ENCODE measurements around the gene ITM2A. TPM values are rescaled to one million over a fixed set of nuclear protein-coding genes. Genes with fewer than 3 reads are reported as not detected.

ITM2A gene
- polyA plus RNA-seq, 1 donor (not counting 4 experiments of a cell fraction or from before 2014, with no cell fraction given), result 64.4 TPM

- Histone ChIP-seq H3K36me3 (ENCODE audit: control insufficient read depth in 2 of 2, extremely low read depth in 1 of 2, insufficient read depth in 2 of 2, low read length in 2 of 2) (no peaks in the 10 kb centered on the region), H3K4me2 (ENCODE audit: control insufficient read depth, extremely low read depth, insufficient read depth, low read depth, low read length) (peak overlapping the region; percentile 71), H3K9me1 (ENCODE audit: control insufficient read depth, extremely low read depth, insufficient read depth, low read length) (no peaks in the 10 kb centered on the region), H3K27ac (ENCODE audit: control insufficient read depth, insufficient read depth, low read length) (no peak overlapping the region), H3K79me2 (ENCODE audit: control insufficient read depth, insufficient read depth, low read length) (no peaks in the 10 kb centered on the region), H2AFZ (ENCODE audit: control insufficient read depth, low read length) (peak overlapping the region; percentile 81), H3K9me3 (ENCODE audit: control insufficient read depth, low read depth, low read length) (no peaks in the 10 kb centered on the region), H3K4me3 (ENCODE audit: control insufficient read depth in 2 of 3, extremely low read depth in 1 of 3, insufficient read depth in 2 of 3, low read depth in 1 of 3, low read length in 3 of 3) (peak overlapping the region; percentile 28 to 67 (median 64)), H3K27me3 (ENCODE audit: control insufficient read depth, extremely low read depth, insufficient read depth, low read length) (no peaks in the 10 kb centered on the region), H3K4me1 (ENCODE audit: control insufficient read depth, extremely low read depth, insufficient read depth, low read length) (peaks cover 11% of the 10 kb centered on the region), H3K9ac (ENCODE audit: control insufficient read depth, extremely low read depth, insufficient read depth, low read length) (peak overlapping the region; percentile 44), H4K20me1 (ENCODE audit: control insufficient read depth, extremely low read depth, insufficient read depth, low read length) (no peaks in the 10 kb centered on the region)
- DNase-seq (ENCODE audit: low read depth, low spot score) (no peak), FAIRE-seq (no peak)
- dilution Hi-C loops (cut with MboI; ENCODE audit: extremely low pct_ligation_motif_present, low sequenced_read_pairs), result no loop called here
- TF ChIP-seq EZH2 (IDR thresholded peaks at IDR 0.05; ENCODE audit: low read length), result no peak
- TF ChIP-seq CTCF (optimal IDR thresholded peaks at IDR 0.05 in 1 of 3, IDR thresholded peaks at IDR 0.05 in 1 of 3, conservative IDR thresholded peaks at IDR 0.05 in 1 of 3; ENCODE audit: extremely low read depth in 1 of 3, insufficient read depth in 2 of 3, low read length in 3 of 3), result no peak
Measured at GRCh38 chrX:79366556-79366872, 620 bp downstream of the ITM2A start.

- H4K20me1 ChIP-seq (ENCODE audit: control insufficient read depth, extremely low read depth, insufficient read depth, low read length), result no peaks in the 10 kb centered on the region
- no peak overlapping the region for H3K27ac ChIP-seq (ENCODE audit: control insufficient read depth, insufficient read depth, low read length)
- H3K4me2 ChIP-seq (ENCODE audit: control insufficient read depth, extremely low read depth, insufficient read depth, low read depth, low read length), result peak overlapping the region; percentile 71
- FAIRE-seq, result no peak
- peaks cover 11% of the 10 kb centered on the region for H3K4me1 ChIP-seq (ENCODE audit: control insufficient read depth, extremely low read depth, insufficient read depth, low read length)
- TF ChIP-seq EZH2 (IDR thresholded peaks at IDR 0.05; ENCODE audit: low read length) (no peak), CTCF (optimal IDR thresholded peaks at IDR 0.05 in 1 of 3, IDR thresholded peaks at IDR 0.05 in 1 of 3, conservative IDR thresholded peaks at IDR 0.05 in 1 of 3; ENCODE audit: extremely low read depth in 1 of 3, insufficient read depth in 2 of 3, low read length in 3 of 3) (no peak)
- no peaks in the 10 kb centered on the region for H3K36me3 ChIP-seq (ENCODE audit: control insufficient read depth in 2 of 2, extremely low read depth in 1 of 2, insufficient read depth in 2 of 2, low read length in 2 of 2)
- H3K9me1 ChIP-seq (ENCODE audit: control insufficient read depth, extremely low read depth, insufficient read depth, low read length), result no peaks in the 10 kb centered on the region
- no peaks in the 10 kb centered on the region for H3K79me2 ChIP-seq (ENCODE audit: control insufficient read depth, insufficient read depth, low read length)
- H3K27me3 ChIP-seq (ENCODE audit: control insufficient read depth, extremely low read depth, insufficient read depth, low read length), result no peaks in the 10 kb centered on the region
- H2AFZ ChIP-seq (ENCODE audit: control insufficient read depth, low read length), result no peak overlapping the region
- dilution Hi-C loops (cut with MboI; ENCODE audit: extremely low pct_ligation_motif_present, low sequenced_read_pairs), result no loop called here
- no peaks in the 10 kb centered on the region for H3K9me3 ChIP-seq (ENCODE audit: control insufficient read depth, low read depth, low read length)
- DNase-seq (ENCODE audit: low read depth, low spot score), result no peak
- no peak overlapping the region for H3K9ac ChIP-seq (ENCODE audit: control insufficient read depth, extremely low read depth, insufficient read depth, low read length)
- peak overlapping the region in 1 of 3 experiments; percentile 67 for H3K4me3 ChIP-seq (ENCODE audit: control insufficient read depth in 2 of 3, extremely low read depth in 1 of 3, insufficient read depth in 2 of 3, low read depth in 1 of 3, low read length in 3 of 3)
Measured at GRCh38 chrX:79365591-79365990, 1.5 kb downstream of the ITM2A start.

Data from keratinocyte (primary cell).